Activated T-cell treated with anti-CD3 and anti-CD28 coated beads for 4 hours (primary cell): ENCODE measurements around the gene PCBP3.
"Not testable (repeated sequence)": the region's sequence is repeated elsewhere in the genome, so short reads cannot be mapped to it uniquely, and the experiment has no call there.

Experiments
- DNase-seq: peaks from one replicate; pipeline ENCODE4 v3.0.0-alpha.2; 2020

Gene PCBP3

DNA sequence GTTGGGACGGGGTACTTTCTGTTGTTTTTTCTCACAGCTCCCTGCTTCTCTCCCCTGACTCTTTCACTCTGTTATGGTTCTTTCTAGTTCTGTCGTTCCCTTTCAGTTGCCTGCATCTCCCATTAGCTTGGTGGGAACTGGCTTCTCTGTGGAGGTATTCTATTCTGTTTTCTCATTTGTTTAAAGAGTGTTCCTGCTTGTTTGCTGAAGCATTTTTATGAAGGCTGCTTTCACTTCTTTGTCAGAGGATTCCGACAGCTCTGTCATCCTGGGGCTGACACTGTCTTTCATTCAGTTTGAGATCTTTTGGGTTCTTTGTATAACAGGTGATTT, 242.0 kb downstream of the PCBP3 start:
- DNase-seq = no peak

DNA sequence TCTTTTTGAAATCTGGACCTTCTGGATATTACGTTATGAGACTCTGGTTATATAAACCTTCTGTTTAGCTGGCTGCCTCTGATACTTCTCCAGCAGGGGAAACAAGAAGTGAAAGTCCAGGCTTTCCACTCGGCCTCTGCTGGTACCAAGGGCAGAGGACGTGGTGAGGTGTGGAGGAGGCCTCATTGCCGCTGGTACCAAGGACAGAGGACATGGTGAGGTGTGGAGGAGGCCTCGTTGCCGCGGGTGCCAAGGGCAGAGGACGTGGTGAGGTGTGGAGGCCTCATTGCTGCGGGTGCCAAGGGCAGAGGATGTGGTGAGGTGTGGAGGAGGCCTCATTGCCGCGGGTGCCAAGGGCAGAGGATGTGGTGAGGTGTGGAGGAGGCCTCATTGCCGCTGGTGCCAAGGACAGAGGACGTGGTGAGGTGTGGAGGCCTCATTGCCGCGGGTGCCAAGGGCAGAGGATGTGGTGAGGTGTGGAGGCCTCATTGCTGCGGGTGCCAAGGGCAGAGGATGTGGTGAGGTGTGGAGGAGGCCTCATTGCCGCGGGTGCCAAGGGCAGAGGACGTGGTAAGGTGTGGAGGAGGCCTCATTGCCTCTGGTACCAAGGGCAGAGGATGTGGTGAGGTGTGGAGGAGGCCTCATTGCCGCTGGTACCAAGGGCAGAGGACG, 242.5 kb downstream of the PCBP3 start:
- not testable (repeated sequence) for DNase-seq

DNA sequence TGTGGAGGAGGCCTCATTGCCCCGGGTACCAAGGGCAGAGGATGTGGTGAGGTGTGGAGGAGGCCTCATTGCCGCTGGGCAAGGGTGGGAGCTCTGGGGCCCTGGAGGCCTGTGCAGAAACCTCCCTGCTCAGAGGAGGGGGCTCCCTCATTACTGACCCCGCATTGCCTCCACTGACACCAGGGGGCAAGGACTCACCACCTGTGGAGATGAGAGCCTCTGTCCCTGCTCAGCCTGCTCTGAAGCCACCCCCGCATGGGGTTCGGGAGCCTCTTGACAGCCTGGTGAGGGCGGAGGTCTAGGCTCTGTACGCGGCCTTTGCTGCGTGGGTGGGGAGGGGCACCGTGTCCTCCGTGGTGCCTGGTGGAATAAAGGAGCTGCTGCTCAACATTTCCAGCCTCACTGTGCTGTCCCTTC, 243.1 kb downstream of the PCBP3 start:
- no peak for DNase-seq

DNA sequence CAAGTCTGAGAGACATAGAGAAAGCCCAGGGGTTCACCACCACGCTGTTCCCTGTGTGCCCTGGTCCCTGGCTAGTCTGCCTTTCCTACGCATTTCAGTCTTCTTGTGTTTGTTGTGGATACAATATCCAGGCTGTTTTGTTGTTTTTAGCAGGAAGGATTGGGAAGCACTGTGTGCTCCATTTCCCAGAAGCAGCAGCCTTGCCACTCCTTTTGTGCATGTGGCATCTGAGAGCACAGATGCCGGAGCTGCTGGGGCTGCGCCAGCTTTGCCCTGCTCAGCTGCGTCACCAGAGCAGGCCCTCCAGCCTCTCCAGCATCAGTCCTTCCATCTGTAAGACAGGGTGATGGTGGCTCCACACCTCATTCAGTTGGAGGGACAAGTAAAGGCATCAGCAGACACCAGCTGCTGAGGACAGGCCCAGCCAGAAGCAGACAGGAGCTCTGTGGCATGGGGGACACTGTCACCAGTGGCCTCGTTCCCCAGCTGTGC, 243.6 kb downstream of the PCBP3 start:
- no peak for DNase-seq

DNA sequence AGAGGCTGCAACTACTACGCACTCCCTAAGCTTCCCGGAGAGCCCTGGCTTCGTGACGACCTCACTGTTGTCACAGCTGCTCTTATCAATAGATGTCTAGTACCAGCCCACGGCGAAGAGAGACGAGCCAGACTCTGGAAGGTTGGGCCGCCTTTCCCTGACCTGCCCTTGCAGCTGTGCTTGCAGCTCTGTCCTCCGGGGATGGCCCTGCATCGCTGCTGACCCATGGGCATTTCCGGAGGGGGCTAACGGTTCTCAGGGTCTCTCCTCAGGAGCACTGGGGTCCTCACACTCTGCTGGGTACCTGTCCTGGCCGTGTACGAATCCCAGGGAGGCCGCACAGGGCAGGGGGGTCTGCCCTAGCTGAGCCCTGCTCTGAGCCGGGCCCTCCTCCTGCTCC, 244.3 kb downstream of the PCBP3 start:
- no peak for DNase-seq

DNA sequence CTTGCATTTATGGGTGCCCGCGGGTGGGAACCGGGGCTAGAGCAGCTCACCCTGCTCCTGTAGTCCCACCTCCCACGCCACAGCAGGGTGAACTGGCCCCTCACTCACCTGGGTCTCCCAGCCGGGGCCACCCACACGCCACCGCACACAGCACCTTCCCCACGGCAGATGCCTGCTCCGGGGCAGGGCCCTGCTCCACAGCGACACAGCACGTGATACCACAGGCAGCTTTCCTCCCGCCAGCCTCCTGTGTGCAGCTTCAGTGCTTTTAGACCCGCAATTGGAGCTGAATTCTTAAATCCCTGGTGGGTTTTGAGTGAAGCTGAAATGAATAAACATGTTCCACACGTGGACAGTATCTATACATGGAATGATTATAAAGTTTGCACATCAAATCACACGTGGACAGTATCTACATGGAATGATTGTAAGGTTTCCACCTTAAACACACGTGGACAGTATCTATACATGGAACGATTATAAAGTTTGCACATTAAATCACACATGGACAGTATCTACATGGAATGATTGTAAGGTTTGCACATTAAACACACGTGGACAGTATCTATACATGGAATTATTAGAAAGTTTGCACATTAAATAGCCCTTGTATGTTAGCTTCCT, 245.0 kb downstream of the PCBP3 start:
- DNase-seq = no peak

DNA sequence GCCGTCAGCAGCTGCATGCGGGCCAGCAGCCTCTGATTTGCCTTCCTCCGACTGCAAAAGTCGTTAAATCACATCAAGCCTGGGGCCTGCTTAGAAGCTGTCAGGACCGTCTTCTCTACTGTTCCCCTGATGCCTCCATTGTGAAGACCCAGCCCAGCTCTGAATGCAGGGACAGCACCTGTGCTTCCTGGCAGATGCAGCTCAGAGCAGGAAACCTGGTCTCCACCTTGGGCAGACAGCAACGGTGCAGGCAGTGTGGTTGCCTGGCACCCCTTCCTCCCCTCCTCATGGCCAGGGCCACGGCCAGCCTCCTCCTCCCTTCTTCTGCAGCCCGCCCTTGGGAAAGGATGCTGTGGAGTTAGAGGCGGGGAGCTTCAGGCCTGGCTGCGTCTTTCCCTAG, 245.7 kb downstream of the PCBP3 start:
- DNase-seq = no peak

DNA sequence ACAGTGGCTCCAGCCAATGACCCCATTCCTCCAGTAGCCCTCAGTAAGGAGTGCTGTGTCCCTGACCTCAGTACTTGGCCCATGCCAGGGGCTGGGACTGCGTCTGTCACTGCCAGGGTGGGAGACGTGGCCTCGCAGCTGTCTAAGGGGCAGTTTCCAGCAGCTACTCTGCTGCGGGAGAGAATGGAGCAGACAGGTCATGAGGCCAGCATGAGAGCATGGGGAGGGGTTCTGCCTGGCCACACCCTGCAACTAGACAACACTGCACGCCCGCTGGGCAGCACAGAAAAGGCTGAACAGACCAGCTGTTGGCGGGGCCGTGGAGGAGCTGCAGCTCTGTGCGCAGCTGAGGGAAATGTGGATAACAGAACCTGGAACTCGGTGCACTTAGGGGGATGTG, 246.4 kb downstream of the PCBP3 start:
- no peak for DNase-seq

DNA sequence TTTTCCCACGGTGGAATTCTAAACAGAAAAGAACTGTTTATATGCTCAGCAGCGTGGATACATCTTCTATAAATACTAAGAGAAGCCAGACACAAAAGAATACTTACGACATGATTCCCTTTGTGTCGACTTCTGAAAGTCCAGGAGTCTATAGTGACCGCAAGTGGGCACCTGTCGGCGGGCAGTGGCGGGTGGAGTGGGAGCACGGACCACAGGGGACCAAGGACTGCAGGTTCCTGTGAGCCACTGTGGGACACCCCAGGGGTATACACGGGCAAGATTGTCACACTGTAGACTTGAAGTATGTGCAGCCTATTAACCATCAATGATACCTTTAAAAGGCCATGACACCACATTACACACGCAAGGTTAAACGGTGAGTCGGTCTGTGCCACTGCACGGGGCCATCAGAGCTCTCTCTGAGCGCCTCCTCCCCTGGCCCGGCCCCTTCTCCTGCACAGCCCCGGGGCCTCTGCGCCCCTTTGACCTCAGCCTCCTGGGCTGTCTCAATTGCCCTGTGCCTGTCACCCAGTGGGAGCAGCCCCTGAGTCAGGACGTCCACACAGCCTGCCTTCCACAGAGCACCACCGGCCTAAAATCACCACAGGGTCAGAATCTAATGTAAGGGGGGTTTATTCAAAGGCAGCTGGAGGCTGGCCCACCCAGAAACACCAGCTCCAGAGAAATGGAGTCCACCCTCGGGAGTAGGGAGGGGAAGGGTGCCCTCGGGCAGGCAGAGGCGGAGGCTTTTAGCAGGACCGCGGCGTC, 248.0 kb downstream of the PCBP3 start:
- no peak for DNase-seq

DNA sequence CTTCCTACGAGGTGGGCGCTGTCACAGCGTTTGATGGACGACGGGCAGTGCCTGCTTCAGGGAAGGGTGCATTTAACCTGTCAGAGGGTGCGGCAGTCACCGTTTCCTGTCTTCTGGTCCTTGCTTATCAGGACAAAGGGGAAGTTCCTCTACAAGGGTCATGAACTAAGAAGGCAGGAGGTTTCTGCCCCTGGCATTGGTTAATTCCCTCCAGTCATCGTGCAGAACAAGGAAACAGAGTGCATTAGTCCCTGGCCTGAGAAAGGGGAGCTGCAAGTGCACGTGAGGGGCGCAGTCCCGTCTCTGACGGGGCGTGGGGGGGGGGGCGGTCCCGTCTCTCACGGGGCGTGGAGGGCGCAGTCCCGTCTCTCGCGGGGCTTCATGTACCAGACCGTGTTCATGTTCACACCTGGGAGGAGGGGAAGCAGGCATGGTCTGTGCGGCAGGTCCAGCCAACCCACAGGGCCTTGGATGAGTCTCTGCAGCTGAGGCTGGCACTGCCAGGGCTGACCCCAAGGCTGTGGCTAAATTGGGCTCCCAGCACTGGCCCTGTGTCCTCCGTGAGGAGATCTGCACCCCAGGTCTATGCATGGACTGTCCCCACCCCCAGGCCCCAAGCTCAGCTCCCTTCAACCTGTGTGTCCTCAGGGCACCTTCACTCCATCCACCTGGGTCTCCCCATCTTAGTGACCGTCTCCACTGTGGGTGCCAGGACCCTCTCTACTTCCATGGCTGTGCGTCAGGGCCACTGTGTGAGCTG, 248.8 kb downstream of the PCBP3 start:
- no peak for DNase-seq

DNA sequence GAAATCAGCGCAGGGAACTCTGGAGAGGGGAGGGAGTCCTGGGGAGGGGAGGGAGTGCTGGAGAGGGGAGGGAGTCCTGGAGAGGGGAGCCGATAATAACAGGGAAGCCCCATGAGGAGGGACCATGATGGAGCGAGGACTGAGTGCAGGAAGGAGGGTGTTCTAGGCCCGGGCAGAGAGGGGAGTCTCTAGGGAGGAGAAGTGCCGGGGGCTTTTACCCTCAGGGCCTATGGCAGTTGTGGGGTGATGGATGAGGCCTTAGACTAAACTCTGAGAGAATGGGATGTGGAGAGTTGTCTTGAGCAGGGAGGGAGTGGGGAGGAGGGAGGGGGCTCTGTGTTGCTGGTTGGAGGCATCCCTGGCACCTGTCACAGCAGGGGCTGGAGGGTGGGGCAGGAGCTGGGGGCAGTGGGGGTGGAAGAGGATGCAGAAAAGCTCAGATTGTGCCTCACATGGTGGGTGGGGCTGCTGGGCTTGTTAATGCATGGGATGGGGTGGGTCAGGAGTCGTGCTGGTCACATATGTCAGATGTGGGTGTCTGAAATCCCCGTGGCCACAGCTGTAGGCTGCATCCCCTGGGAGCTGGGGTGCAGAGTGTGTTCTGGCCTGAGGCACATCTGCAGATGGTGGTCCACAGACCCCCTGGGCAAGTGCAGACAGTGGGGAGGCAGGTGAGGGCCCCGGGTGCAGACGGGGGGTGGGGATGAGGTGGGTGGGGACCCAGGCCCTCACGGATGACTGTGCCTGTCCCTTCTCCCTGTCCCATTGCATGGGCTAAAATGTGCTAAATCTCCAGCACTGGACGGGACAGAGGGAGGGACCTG, 249.6 kb downstream of the PCBP3 start:
- no peak for DNase-seq

DNA sequence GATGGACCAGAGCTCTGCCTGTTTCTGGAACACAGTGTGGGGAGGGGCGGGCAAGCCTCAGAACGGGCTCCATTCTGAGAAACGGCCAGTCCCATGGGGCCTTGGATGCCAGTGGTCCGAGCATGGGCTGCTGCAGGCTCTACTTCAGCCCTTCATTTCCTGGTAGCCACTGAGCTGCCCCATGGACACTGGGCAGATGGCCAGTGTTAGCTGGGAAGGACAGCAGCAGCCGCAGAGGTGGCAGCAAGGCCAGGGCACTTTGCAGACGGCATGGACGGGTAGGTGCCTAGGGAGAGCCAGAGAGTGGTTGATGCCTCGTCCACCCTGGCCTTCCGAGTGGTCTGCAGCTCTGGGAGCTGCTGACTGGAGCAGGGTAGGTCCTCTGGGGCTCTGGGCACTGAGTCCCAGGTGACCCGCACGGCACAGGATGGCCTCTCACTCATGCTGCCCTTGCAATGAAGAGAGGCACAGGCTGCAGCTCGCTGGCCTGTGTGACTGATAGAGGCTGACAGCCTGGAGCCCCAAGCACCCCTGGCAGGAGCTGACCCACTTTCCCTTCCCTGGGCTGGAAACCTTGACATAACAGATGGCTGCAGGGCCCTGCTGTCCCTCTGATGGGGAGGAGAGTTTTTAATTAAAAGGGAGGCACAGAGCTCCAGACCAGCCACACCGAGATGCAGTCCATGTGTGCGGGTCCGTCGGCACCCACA, 250.4 kb downstream of the PCBP3 start:
- no peak for DNase-seq

DNA sequence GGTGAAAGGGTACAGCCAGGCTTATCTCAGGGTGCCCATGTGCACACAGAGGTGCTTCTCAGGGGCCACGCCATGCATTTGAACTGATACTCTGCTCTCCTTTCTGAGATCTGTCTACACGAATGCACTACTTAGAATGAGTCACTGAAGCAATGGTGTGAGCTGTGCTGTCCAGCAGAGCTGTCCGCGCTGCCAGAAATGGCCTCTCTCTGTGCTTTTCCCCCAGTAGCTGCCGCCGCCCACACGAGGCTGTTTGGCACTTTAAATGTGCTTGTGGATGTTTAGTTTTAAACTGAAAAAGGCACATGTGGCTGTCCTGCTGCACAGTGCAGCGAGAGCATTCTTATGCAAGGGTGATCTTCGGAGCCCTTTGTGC, 250.9 kb downstream of the PCBP3 start:
- DNase-seq = no peak

DNA sequence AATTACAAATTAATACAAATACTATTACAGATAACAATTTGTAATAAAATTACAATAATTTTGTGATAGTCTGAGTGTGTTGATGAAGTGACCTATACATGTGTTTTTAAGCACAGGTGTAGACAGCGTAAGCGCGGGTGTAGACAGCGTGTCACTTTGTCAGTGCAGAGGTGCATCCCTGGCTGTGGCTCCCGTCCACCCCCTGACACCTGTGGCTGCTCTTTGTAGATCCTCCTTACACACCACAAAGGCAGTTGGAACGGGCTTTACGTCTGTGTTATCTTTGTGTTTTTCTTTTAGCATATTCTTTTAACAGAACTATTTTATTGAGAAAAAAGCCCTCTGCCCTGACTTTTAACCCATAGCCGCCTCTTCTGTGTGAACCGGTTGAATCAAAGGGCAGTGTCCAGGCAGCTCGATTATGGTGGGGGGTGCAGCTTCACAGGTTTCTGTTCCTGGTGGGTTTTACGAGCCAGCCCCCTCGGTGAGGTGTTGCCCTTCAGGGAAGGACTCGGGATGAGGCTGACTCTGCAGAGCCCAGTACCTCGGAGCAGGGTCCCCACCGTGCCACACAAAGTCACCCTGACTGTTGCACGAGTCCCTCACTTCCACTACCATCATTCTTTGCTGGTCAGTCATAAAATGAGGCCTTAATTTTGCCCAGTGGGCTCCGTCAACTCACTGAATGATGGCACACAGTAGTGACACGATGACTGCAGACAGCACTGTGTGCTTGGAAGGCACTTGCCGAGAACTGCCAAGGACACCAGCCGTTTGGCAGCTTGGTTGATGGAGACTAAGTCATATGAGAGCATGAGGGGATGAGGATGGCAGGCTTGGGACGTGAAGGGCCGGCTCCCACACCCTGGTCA, 251.6 kb downstream of the PCBP3 start:
- no peak for DNase-seq

DNA sequence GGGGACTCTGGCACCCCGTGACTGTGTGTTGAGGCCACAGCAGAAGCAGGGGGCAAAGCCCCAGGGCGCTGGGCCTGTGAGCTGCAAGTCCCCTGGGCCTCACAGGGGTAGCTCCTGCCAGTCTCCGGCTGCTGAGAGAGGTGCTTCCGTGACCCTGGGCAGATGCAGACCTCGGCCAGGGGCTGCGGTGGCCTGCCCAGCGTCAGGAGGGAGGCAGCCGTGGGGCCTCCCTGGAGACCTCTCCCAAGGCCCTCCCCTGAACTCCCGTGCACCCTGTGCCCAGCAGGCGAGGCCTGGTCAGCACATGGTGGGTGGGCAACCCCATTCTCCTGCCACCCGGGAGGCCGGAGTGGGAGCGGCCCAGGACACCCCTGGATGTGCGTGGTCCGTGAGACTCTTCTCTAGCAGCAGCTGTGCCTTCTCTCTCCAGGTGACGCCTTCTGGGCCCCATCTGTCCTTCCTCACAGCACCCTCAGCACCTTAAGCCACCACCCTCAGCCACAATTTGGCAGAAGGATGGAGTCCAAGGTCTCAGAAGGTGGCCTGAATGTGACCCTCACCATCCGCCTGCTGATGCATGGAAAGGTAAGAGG, 252.3 kb downstream of the PCBP3 start:
- no peak for DNase-seq

DNA sequence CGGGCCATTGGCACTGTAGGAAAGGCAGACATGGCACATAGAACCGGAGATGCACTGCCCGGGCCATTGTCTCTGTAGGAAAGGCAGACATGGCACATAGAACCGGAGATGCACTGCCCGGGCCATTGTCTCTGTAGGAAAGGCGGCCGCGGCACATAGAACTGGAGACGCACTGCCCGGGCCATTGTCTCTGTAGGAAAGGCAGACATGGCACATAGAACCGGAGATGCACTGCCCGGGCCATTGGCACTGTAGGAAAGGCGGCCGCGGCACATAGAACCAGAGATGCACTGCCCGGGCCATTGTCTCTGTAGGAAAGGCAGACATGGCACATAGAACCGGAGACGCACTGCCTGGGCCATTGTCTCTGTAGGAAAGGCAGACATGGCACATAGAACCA, 252.9 kb downstream of the PCBP3 start:
- DNase-seq = not testable (repeated sequence)

DNA sequence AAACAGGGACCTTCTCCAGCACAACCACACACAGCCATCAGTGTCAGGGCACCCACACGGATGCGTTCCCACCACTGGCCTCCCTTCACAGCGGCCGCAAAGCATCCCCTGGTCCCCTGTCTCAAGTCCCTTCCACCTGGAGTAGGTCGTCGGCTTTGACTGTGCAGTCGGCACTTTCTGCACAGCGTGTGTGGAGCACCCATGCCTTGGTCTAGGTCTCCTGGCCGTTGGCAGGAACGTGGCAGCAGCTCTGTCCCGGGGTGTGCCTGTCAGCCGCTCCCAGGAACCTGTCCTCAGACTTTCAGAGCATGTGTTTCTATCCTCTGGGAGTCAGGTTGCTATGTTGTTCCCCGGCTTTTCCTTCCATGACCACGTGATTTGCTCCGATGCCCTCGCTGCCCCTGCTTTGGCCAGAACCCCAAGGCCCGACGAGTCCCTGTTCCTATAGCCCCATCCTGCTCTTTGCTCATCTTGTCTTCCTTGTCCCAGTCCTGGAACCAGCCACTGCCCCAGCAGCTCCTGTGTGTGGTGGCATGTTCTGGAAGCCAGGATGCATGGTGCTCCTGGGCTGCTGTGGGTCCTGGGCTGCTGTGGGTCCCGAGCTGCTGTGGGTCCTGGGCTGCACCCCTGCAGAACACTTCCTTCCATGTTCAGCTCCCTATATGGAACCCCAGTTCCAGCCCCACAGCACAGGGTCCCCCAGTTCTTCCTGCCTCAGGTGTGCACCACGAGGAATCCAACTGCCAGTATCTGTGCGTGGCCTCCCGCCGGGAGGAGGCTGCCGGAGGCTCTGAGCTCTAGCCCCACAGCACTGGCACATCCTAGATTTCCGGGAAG, 253.9 kb downstream of the PCBP3 start:
- no peak for DNase-seq

DNA sequence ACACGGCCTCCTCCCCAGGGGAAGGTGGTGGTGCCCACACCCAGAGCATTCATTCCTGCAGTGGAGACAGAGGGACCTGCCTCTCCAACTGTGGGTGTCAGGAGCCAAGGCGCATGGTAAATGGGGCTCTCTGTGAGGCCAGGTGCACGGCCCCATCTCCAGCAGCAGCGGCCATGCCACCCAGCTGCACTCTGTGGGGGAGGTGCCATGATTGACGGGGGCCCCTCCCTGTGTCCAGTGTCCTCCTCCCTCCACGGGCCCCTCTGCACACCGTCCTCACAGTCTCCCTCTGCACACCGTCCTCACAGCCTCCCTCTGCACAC, 254.5 kb downstream of the PCBP3 start:
- no peak for DNase-seq

DNA sequence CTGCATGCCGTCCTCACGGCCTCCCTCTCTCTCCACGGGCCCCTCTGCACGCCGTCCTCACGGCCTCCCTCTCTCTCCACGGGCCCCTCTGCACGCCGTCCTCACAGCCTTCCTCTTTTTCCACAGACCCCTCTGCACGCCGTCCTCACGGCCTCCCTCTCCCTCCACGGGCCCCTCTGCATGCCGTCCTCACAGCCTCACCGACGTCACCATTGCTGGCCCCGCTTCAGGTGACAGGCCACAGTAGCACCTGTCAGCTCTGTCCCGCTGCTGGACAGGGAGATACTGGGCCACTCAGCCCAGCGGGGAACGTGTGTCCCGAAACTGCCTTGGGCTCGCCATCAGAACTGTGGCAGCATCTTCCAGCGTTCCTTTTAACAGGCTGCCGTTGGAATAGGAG, 255.3 kb downstream of the PCBP3 start:
- DNase-seq = no peak
